ENCODE data around the gene LRRC4C. TPM values are rescaled to one million over a fixed set of nuclear protein-coding genes. Genes with fewer than 3 reads are reported as not detected.

The LRRC4C gene
- total and polyA plus RNA-seq, 2 donors (not counting 1 experiment from before 2014, with no cell fraction given): under 0.01 to 0.02 TPM

GRCh38 chr11:40226654-40227053 lies 1232.8 kb downstream of the LRRC4C start:
- H2AFZ ChIP-seq (ENCODE audit: low read length): no peak overlapping the region
- no peak overlapping the region for H3K27ac ChIP-seq (ENCODE audit: insufficient read depth, low read length)
- H3K9me3 ChIP-seq (ENCODE audit: control insufficient read depth, insufficient read depth, low read depth, low read length): no peaks in the 10 kb centered on the region
- no peak for DNase-seq (ENCODE audit: low read depth in 2 of 2)
- no peaks in the 10 kb centered on the region for H4K20me1 ChIP-seq (ENCODE audit: control insufficient read depth, extremely low read depth, insufficient read depth, low read length)
- H3K9ac ChIP-seq (ENCODE audit: insufficient read depth, low read length): no peak overlapping the region
- H3K36me3 ChIP-seq (ENCODE audit: control insufficient read depth, insufficient read depth, low read length): no peaks in the 10 kb centered on the region
- H3K27me3 ChIP-seq (ENCODE audit: control insufficient read depth, insufficient read depth, low read length): no peaks in the 10 kb centered on the region
- H3K79me2 ChIP-seq (ENCODE audit: control insufficient read depth, insufficient read depth, low read length): no peaks in the 10 kb centered on the region
- H3K4me3 ChIP-seq (replicated peaks in 1 of 4; ENCODE audit: control extremely low read depth in 1 of 4, insufficient read depth in 1 of 4, low read depth in 3 of 4, low read length in 4 of 4): no peak overlapping the region
- H3K4me1 ChIP-seq (ENCODE audit: control insufficient read depth, extremely low read depth, insufficient read depth, low read length): no peaks in the 10 kb centered on the region
- TF ChIP-seq CTCF (conservative IDR thresholded peaks at IDR 0.05 in 1 of 2, IDR thresholded peaks at IDR 0.05 in 1 of 2; ENCODE audit: low read depth in 1 of 2, low read length in 2 of 2) (no peak), EZH2 (IDR thresholded peaks at IDR 0.05; ENCODE audit: low read length, missing control alignments) (no peak)
- H3K4me2 ChIP-seq (ENCODE audit: extremely low read depth, insufficient read depth, low read length): no peak overlapping the region

- H3K27me3 ChIP-seq (ENCODE audit: control insufficient read depth, insufficient read depth, low read length): no peaks in the 10 kb centered on the region
- DNase-seq (ENCODE audit: low read depth in 2 of 2): no peak
- no peaks in the 10 kb centered on the region for H3K9me3 ChIP-seq (ENCODE audit: control insufficient read depth, insufficient read depth, low read depth, low read length)
- H3K4me2 ChIP-seq (ENCODE audit: extremely low read depth, insufficient read depth, low read length): no peak overlapping the region
- no peaks in the 10 kb centered on the region for H3K36me3 ChIP-seq (ENCODE audit: control insufficient read depth, insufficient read depth, low read length)
- no peak overlapping the region for H3K27ac ChIP-seq (ENCODE audit: insufficient read depth, low read length)
- no peaks in the 10 kb centered on the region for H3K4me1 ChIP-seq (ENCODE audit: control insufficient read depth, extremely low read depth, insufficient read depth, low read length)
- no peak overlapping the region for H3K9ac ChIP-seq (ENCODE audit: insufficient read depth, low read length)
- H3K79me2 ChIP-seq (ENCODE audit: control insufficient read depth, insufficient read depth, low read length): no peaks in the 10 kb centered on the region
- H4K20me1 ChIP-seq (ENCODE audit: control insufficient read depth, extremely low read depth, insufficient read depth, low read length): no peaks in the 10 kb centered on the region
- no peak overlapping the region for H2AFZ ChIP-seq (ENCODE audit: low read length)
- no peak for TF ChIP-seq EZH2 (IDR thresholded peaks at IDR 0.05; ENCODE audit: low read length, missing control alignments)
- no peak for TF ChIP-seq CTCF (conservative IDR thresholded peaks at IDR 0.05 in 1 of 2, IDR thresholded peaks at IDR 0.05 in 1 of 2; ENCODE audit: low read depth in 1 of 2, low read length in 2 of 2)
- no peak overlapping the region for H3K4me3 ChIP-seq (replicated peaks in 1 of 4; ENCODE audit: control extremely low read depth in 1 of 4, insufficient read depth in 1 of 4, low read depth in 3 of 4, low read length in 4 of 4)
These were observed 1235.7 kb downstream of the LRRC4C start for GRCh38 chr11:40223596-40224330.

GRCh38 chr11:40219401-40219800 lies 1240.1 kb downstream of the LRRC4C start:
- Histone ChIP-seq H3K36me3 (ENCODE audit: control insufficient read depth, insufficient read depth, low read length) (no peaks in the 10 kb centered on the region), H3K4me1 (ENCODE audit: control insufficient read depth, extremely low read depth, insufficient read depth, low read length) (no peaks in the 10 kb centered on the region), H3K79me2 (ENCODE audit: control insufficient read depth, insufficient read depth, low read length) (no peaks in the 10 kb centered on the region), H3K9ac (ENCODE audit: insufficient read depth, low read length) (no peak overlapping the region), H3K4me3 (replicated peaks in 1 of 4; ENCODE audit: control extremely low read depth in 1 of 4, insufficient read depth in 1 of 4, low read depth in 3 of 4, low read length in 4 of 4) (no peak overlapping the region), H3K27me3 (ENCODE audit: control insufficient read depth, insufficient read depth, low read length) (no peaks in the 10 kb centered on the region), H2AFZ (ENCODE audit: low read length) (no peak overlapping the region), H4K20me1 (ENCODE audit: control insufficient read depth, extremely low read depth, insufficient read depth, low read length) (no peaks in the 10 kb centered on the region), H3K4me2 (ENCODE audit: extremely low read depth, insufficient read depth, low read length) (no peak overlapping the region), H3K27ac (ENCODE audit: insufficient read depth, low read length) (no peak overlapping the region), H3K9me3 (ENCODE audit: control insufficient read depth, insufficient read depth, low read depth, low read length) (no peaks in the 10 kb centered on the region)
- DNase-seq (ENCODE audit: low read depth in 2 of 2): no peak
- TF ChIP-seq EZH2 (IDR thresholded peaks at IDR 0.05; ENCODE audit: low read length, missing control alignments) (no peak), CTCF (conservative IDR thresholded peaks at IDR 0.05 in 1 of 2, IDR thresholded peaks at IDR 0.05 in 1 of 2; ENCODE audit: low read depth in 1 of 2, low read length in 2 of 2) (no peak)

Measured in fibroblast of lung (primary cell).